MM.1S (cell line): Measurements from ENCODE around the gene MAZ.

Experiments
- CTCF ChIP-seq: fragments of 300-600 bp; sonication (generic); IDR thresholded peaks from 2 replicates; pipeline ENCODE4 v1.5.1; 2016; ENCODE audit warnings: antibody characterized with exemption, low read length, mixed read lengths
- EZH2phosphoT487 ChIP-seq: fragments of 300-600 bp; sonication (generic); IDR thresholded peaks from 2 replicates; pipeline ENCODE4 v1.6.1; 2018; ENCODE audit warnings: antibody characterized with exemption, low read length

DNA sequence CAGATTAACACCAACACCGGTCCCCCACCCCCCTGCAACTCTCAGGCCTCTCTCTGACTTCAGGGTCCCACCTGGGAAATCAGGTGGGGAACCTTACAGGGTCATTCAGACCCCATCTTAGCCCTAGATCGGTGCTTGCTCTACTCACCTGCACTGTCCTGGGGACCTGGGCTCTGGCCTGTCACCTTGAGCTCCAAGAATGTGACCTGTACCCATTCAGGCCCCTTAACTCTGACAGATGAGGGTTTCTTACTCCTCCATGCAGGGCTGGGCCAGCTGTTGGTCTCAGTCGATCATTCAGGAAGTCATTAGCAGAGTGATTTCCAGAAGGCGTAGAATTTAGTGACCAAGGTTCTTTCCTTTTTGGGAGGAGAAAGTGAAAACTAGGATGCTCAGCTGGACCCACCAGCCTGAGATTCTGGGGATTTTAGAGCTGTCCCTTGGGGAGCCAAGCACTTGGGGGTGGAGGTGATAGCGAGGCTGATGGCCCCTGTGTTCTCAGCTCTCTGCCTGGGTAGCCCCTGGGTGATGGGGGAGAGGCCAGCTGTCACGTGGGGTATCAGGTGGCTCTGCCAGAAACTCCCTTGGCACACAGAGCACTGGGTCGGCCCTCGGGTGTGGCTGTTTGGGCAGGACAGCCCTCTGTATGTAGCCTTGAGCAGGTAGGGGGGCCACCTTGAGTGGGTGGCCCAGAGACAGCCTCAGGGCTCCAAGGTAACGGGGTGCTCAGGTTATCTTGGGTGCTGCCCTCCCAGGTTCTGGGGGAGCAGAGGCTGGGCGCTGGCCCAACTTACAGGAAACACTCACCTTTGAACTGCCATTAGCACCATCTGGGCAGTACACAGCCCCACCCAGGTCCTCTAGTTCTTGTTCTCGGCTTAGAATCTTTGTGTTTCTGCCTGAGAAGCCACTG lies 14.7 kb downstream of the MAZ start:
- no peak for TF ChIP-seq CTCF
- TF ChIP-seq EZH2phosphoT487: no peak
